GM19193 (cell line): Measurements from ENCODE around the gene EPHB2.

Source experiments
- POLR2A ChIP-seq: IDR thresholded peaks from 4 replicates; pipeline ENCODE4 v1.6.1; 2011; ENCODE audit not compliant: insufficient read depth, insufficient read length; ENCODE audit errors: extremely low read depth

The EPHB2 gene

DNA sequence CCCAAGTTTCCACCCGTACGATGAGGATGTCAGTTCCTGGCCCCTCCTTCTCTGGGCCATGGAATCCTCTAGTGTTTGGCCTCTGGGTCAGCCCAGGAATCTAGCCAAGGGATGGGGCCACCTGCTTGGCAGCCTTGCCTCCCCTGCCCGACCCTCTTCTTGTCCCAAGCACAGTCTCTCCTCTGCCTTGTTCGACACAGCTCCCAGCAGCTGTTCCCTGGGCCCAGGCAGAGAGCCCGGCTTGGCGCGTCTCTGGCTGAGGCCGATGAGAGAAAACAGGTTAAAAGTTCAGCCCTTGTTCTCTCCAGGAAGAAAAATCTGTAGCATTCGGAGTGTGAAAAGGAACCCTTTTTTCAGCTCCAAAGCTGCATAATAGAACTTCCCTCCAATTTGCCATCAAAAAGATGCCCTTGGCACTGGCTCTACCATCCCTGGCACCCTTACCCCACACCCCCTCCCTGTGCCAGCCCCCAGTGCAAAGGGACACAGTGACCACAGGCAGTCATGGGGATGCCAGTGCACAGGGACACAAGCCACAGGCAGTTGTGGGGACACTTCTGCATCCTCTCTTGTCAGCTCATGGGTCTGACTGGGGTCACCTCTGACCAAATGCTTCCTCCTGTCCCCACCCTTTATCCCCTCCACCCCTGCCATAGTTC is 68.4 kb downstream of the EPHB2 start:
- TF ChIP-seq POLR2A: no peak

DNA sequence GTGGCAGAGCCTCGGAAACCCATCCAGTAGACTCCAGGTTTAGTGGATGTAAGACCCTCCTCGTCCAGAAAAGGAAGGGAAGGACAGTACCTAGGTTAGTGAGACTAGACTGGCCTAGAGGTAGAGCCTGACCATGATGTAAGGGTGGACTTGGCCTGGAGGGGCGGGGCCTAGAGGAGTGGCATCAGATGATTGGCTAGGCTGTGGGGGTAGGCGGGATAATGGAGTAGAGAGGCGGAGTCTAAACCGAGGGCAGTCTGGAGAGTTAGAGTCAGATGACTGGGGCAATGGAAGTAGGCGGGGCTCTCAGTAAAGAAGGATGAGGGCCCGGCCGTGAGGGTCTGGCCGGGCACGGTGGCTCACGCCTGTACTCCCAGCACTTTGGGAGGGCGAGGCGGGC is 70.1 kb downstream of the EPHB2 start:
- no peak for TF ChIP-seq POLR2A

DNA sequence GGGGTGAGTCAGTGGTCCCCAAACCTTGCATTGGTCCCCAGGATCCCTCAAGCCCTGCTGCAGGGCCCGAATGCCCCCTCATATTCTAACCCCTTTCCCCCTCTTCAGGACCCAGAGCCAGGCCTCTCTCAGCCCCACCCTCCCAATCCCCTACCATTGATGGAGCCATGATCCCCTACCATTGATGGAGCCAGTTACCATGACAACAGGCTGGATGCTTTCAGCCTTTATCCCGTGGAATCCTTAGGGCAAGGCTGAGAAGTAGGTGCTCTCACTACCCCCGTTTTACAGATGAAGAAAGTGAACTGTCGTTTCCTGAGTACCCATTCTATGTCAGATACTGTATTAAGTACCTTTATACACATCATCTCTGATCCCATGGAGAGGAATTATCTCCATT is 70.8 kb downstream of the EPHB2 start:
- no peak for TF ChIP-seq POLR2A

DNA sequence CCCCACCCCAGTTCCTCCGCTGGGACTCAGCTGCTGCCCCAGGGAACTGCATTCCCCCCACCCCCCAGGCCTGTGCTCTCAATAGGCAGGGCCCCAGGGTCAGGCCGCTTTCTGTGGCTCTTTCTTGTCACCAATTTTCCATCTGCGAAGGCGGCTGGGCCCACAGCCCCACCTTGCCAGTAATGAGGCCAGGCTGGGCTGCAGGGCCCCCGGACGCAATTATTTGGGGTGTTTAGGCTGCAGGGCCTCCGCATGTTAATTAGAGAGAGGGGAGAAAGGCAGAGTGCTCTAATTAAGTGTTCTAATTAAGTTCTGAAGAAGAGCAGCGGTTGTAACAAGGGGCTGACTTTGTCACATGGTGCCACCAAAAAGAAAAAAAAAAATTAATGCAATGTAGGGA is 71.8 kb downstream of the EPHB2 start:
- TF ChIP-seq POLR2A: no peak

DNA sequence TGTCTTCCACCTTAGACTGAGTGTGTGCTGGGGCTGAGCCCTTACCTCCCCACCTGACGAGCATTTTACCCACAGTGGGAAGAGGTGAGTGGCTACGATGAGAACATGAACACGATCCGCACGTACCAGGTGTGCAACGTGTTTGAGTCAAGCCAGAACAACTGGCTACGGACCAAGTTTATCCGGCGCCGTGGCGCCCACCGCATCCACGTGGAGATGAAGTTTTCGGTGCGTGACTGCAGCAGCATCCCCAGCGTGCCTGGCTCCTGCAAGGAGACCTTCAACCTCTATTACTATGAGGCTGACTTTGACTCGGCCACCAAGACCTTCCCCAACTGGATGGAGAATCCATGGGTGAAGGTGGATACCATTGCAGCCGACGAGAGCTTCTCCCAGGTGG is 73.7 kb downstream of the EPHB2 start:
- no peak for TF ChIP-seq POLR2A

DNA sequence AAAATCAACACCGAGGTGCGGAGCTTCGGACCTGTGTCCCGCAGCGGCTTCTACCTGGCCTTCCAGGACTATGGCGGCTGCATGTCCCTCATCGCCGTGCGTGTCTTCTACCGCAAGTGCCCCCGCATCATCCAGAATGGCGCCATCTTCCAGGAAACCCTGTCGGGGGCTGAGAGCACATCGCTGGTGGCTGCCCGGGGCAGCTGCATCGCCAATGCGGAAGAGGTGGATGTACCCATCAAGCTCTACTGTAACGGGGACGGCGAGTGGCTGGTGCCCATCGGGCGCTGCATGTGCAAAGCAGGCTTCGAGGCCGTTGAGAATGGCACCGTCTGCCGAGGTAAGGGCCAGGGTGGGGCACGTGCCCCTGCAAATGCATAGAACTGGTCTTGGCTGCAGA is 74.1 kb downstream of the EPHB2 start:
- no peak for TF ChIP-seq POLR2A

DNA sequence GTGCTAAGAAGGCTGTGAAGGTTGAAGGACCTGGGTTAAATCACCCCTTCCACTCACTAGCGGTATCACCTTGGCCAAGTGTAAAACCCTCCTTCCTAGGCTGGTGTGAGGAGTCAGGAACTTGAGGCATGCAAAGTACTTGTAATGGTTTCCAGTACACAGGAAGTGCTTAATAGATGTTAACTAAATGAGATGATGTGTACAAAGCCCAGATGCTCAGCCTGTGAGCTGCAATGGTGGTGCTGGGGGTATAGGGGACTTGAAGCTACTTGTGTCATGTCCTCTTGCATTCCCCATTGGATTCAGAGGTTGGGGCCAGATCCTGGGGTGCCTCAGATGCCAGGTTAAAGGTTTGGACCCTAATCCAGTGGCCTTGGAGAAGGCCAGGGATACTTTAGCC is 75.5 kb downstream of the EPHB2 start:
- TF ChIP-seq POLR2A: no peak

DNA sequence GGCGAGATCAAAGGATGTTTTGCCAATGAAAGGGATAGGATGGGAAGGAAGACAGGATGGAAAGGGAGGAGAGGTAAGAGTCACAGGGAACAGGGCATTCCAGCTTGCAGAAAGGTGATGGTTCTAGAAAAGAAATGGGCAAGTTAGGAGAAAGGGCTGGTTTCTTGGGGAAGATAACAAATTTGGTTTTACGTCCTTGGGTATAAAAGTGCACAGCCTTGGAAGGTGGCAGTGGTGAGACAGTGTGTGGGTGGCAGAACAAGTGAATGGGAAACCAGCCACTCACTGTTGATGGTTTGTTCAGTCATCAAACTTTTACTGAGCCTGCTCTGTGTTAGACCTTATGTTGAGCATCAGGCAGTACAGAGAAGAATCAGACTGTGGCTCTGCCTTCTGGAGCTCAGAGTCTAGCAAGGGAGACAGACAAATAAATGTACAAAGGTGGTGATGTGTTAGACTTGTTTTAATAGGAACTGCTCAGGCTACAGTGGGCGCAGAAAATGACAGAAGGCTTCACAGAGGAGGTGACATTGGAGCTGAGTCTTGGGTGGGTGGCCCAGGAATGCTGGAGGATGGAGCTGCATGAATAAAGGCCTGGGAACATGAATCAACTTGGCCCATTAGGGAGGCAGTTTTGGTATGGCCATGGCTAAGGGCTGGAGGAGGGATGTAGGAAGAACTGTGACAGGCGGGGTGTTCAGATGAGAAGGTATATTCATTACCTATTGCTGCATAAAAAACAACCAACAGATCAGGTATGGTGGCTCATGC is 76.3 kb downstream of the EPHB2 start:
- TF ChIP-seq POLR2A: no peak

DNA sequence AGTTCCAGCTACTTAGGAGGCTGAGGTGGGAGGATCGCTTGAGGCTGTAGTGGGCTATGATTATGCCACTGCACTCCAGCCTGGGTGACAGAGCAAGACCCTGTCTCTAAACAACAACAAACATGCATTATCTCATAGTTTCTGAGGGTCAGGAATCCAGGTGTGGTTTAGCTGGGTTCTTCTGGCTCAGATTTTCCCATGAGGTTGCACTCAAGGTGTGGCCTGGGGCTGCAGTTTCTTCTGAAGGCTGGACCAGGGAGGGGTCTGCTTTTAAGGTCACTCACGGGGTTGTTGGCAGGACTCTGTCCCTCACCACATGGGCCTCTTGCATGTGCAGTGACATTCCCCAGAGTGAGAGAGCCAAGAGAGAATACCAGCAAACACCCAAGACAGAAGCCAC is 77.0 kb downstream of the EPHB2 start:
- no peak for TF ChIP-seq POLR2A

DNA sequence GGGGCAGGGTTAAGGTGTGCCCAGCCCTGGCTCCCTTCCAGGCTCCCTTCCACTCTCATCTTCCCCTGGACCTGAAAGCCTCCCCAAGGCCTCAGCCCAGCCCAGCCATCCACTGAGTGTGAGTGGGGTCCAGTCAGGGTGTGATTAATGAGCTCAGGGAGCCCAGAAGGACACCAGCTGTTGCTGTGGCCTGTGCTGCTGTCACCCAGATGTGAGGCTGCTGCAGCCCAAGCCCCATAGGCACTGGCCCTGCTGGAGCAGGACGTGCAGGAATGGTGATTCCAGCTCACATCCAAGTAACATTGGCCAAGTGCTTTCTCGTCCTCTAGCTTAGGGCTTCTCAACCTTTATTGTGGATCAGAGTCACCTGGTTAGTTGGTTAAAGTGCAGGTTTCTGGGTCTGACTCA is 77.6 kb downstream of the EPHB2 start:
- no peak for TF ChIP-seq POLR2A

DNA sequence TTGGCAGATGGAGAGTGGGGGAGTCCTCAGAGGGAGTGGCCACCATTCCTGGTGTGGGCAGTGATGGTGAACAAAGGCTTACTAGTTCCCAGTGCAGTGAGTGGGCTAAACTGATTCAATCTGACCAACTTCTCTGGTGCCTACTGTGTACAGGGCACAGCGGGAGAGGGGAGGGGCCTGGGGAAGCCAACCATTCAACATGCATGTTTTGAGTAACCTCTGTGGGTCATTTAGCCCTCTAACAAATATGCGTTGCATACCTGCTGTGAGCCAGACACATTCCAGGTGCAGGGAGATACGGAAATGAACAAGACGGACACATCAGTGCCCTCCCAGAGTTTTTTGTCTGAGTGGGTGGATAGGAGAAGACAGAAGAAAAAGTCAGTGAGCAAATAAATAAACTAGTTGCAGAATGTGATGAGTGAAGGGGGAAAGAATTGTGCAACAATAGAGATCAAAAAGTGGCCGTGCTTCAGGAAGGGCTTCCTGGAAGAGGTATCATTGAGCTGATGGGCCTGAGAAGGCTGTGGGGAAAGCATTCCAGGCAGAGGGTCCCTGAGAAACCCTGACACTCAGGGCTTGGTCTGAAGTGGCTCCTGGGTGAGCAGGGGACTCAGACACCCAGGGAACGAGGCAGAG is 78.8 kb downstream of the EPHB2 start:
- TF ChIP-seq POLR2A: no peak

DNA sequence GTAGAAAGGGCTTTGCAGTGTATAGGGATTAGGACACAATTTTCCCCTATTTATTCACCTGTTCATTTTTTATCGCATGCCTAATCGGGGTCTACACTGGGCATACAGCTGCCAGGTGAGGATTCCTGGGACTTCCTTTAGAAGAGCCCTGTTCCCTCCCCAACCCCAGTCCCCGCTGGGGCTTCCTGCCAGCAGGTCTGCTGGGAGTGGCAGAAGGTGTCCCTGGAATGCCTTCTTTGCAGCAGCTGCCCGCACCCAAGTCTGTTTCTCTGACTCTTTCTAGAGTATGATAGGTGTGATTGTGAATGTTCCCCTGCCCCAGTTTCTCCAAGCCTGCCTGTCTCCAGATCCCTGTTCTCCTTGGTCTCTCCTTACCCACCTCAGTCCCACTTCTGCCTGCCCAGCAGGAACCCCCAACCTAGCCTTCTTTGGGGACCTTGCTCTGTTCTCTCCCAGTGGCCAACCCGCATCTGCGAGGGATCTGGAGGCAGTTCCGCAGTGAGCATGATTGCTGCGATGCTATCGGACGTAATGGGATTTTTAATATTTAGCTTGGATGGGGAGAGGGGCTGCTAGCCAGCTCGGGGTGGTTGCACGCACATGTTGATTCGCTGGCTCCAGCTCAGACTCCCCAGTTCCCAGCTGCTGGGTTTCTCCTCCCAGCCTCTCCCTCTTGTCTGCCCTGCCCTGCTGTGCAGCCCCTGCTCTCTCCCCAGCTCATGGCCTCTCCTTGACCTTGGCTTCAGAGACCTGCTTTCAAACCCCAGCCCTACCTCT is 79.8 kb downstream of the EPHB2 start:
- TF ChIP-seq POLR2A: no peak

DNA sequence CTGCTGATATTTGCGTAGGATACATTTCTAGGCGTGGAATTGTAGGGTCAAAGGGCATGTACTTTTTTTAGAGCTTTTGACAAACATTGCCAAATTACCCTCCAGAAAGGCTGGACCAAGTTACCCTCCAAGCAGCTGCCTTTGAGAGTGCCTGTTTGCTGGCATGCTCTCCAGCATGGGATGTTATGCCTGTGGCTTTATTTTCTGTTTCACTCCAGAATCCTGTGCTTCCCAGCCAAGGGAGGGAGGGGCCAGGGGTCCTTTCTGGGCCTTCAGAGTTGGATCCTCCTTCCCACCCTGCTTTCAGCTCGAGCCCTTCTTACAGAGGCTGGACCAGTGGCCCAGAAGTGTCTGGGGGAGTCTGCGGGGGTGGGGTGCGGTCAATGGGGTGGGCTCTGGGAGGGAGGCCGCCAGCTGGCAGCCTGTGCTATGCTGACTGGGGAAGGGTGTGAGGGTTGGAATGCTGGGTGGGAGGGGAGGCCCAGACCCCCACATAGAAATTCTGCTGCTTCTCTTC is 81.2 kb downstream of the EPHB2 start:
- no peak for TF ChIP-seq POLR2A

DNA sequence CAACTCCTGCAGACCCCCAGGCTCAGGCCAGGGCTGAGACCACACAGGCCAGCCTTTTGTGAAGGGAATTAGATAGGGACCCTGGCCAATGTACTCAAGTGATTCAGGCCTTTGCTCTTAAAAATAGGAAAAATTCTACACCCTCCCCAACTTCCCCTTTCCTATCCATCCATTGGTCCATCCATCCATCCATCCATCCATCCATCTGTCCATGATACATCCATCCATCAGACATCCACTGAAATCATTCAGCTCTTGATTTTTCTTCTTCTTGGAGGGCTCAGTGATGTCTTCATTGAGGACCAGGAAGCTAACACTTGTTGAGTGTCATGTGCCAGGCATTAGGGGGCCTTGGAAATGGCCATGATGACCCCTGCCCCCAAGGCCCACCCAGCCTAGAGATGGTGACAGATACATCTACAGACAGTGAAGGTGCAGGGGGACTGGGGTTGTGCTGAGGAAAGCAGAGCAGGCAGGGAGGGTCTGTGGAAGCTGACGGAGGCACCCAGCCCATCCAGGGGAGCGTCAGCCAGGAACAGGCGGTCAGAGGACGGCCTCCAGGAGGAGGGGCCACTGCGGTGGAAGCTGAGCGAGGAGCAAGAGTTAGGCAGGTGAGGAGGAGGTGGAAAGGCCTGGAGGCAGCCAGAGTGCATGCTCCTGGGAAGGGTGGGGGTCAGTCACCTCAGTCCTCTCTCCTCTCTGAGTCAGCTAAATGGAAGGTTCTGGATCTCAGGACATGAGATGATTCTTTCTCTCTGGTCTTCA is 81.9 kb downstream of the EPHB2 start:
- no peak for TF ChIP-seq POLR2A
